ENCODE data around the gene CAMK2G. TPM values are rescaled to one million over a fixed set of nuclear protein-coding genes. Genes with fewer than 3 reads are reported as not detected.

CAMK2G gene
- polyA plus RNA-seq, 2 of the 4 experiments (the other 2 are of a cell fraction): 22.6 to 25.5 TPM

DNA sequence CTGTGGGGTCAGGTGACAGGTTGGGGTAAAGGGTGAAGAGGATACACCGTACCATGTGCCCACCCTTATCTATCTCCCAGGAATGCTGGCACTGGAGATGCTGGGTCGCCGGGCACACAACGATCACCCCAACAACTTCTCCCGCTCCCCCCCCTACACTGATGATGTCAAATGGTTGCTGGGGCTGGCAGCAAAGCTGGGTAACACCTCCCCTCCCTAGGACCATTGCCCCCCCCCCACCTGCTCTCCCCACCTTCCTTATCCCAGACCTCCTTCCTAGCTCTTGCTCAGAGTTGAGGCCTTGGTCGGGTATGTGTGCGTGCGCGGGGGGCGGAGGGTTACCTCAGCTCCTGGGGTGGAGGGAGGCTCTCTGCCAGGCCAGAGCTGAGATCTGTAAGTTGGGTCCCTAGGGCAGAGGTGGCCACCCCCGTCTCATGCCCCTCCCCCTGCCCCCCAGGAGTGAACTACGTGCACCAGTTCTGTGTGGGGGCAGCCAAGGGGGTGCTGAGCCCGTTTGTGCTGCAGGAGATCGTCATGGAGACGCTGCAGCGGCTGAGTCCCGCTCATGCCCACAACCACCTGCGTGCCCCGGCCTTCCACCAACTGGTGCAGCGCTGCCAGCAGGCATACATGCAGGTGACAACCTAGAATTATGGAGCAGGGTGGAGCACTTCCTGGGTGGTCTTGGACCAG lies 73.6 kb downstream of the CAMK2G start:
- FAIRE-seq (no peak), ATAC-seq (no peak), DNase-seq (ENCODE audit: low read depth in 1 of 2, low spot score in 1 of 2) (no peak)
- H3K9me3 ChIP-seq: no peaks in the 10 kb centered on the region
- TF ChIP-seq EHMT2 (IDR thresholded peaks at IDR 0.05; ENCODE audit: low read depth) (no peak), PHF8 (IDR thresholded peaks at IDR 0.05; ENCODE audit: borderline replicate concordance, low read depth) (no peak), FOSB (CRISPR knock-in tag; IDR thresholded peaks at IDR 0.05) (no peak), EHF (CRISPR knock-in tag; IDR thresholded peaks at IDR 0.05) (no peak), HOXB13 (CRISPR knock-in tag; IDR thresholded peaks at IDR 0.05; ENCODE audit: low read depth) (no peak), ZFP36 (IDR thresholded peaks at IDR 0.05; ENCODE audit: borderline replicate concordance, partially characterized antibody) (no peak), REST (IDR thresholded peaks at IDR 0.05) (no peak), TFCP2L1 (CRISPR knock-in tag; IDR thresholded peaks at IDR 0.05) (no peak), RAD21 (conservative IDR thresholded peaks at IDR 0.05 in 1 of 2, IDR thresholded peaks at IDR 0.05 in 1 of 2) (no peak), RFX5 (IDR thresholded peaks at IDR 0.05) (no peak), CTCF (IDR thresholded peaks at IDR 0.05) (no peak), RNF2 (IDR thresholded peaks at IDR 0.05; ENCODE audit: borderline replicate concordance, low read depth) (no peak), SMC3 (IDR thresholded peaks at IDR 0.05) (no peak), MAFK (IDR thresholded peaks at IDR 0.05; ENCODE audit: partially characterized antibody) (no peak), JUNB (IDR thresholded peaks at IDR 0.05) (no peak), NFE2L2 (conservative IDR thresholded peaks at IDR 0.05; ENCODE audit: low read length) (no peak)
- no peak overlapping the region for H3K4me2 ChIP-seq
- POLR2A ChIA-PET: no interaction called here
- no peak overlapping the region for H3K27ac ChIP-seq
- no peak overlapping the region for H3K4me3 ChIP-seq
- CTCF ChIA-PET: interaction anchor here (1.5 kb wide), 1 partner anchor 12 kb away, joined by 3 read pairs; no protein-coding TSS in a partner anchor
- WGBS (ENCODE audit: missing lambda C conversion rate): 90% methylated on average over 9 of the region's 20 CpGs
- no peaks in the 10 kb centered on the region for H3K4me1 ChIP-seq

- ATAC-seq: peak in 1 of 2 experiments; percentile 5; a peak in 1 of 6 replicates
- WGBS (ENCODE audit: missing lambda C conversion rate): 88% methylated on average over 9 of the region's 9 CpGs
- FAIRE-seq: no peak
- CTCF ChIA-PET: interaction anchor here (1.0 to 1.5 kb wide), 3 partner anchors 9 to 50 kb away, joined by 3 to 4 read pairs (median 3); no protein-coding TSS in a partner anchor
- Histone ChIP-seq H3K4me2 (no peak overlapping the region), H3K9me3 (no peaks in the 10 kb centered on the region), H3K27ac (no peak overlapping the region), H3K4me1 (no peaks in the 10 kb centered on the region), H3K4me3 (no peak overlapping the region)
- POLR2A ChIA-PET: no interaction called here
- TF ChIP-seq CEBPB (IDR thresholded peaks at IDR 0.05): no peak
- TF ChIP-seq, protein P1, sequence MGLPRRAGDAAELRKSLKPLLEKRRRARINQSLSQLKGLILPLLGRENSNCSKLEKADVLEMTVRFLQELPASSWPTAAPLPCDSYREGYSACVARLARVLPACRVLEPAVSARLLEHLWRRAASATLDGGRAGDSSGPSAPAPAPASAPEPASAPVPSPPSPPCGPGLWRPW (IDR thresholded peaks at IDR 0.05): no peak
- TF ChIP-seq, protein P2, sequence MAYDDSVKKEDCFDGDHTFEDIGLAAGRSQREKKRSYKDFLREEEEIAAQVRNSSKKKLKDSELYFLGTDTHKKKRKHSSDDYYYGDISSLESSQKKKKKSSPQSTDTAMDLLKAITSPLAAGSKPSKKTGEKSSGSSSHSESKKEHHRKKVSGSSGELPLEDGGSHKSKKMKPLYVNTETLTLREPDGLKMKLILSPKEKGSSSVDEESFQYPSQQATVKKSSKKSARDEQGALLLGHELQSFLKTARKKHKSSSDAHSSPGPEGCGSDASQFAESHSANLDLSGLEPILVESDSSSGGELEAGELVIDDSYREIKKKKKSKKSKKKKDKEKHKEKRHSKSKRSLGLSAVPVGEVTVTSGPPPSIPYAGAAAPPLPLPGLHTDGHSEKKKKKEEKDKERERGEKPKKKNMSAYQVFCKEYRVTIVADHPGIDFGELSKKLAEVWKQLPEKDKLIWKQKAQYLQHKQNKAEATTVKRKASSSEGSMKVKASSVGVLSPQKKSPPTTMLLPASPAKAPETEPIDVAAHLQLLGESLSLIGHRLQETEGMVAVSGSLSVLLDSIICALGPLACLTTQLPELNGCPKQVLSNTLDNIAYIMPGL (CRISPR knock-in tag; IDR thresholded peaks at IDR 0.05; ENCODE audit: borderline replicate concordance): no peak
- TF ChIP-seq SMC3 (IDR thresholded peaks at IDR 0.05): no peak
- no peak for TF ChIP-seq CHD4 (IDR thresholded peaks at IDR 0.05; ENCODE audit: borderline replicate concordance)
- TF ChIP-seq ZSCAN20 (CRISPR knock-in tag; IDR thresholded peaks at IDR 0.05): no peak
- no peak for TF ChIP-seq JUNB (IDR thresholded peaks at IDR 0.05)
- TF ChIP-seq POLR2A (IDR thresholded peaks at IDR 0.05; ENCODE audit: low read length): no peak
- no peak for TF ChIP-seq GATA3 (IDR thresholded peaks at IDR 0.05; ENCODE audit: borderline replicate concordance)
- TF ChIP-seq EHMT2 (IDR thresholded peaks at IDR 0.05; ENCODE audit: low read depth): no peak
- no peak for TF ChIP-seq PHF8 (IDR thresholded peaks at IDR 0.05; ENCODE audit: borderline replicate concordance, low read depth)
- no peak for TF ChIP-seq POLR2AphosphoS2 (conservative IDR thresholded peaks at IDR 0.05; ENCODE audit: low read length)
- no peak for TF ChIP-seq HOXB5 (CRISPR knock-in tag; IDR thresholded peaks at IDR 0.05)
- TF ChIP-seq SREBF2 (IDR thresholded peaks at IDR 0.05): no peak
- no peak for TF ChIP-seq HOXB13 (CRISPR knock-in tag; IDR thresholded peaks at IDR 0.05; ENCODE audit: low read depth)
- TF ChIP-seq RCOR1 (IDR thresholded peaks at IDR 0.05; ENCODE audit: low read depth, low read length): no peak
- no peak for TF ChIP-seq FOXS1 (CRISPR knock-in tag; IDR thresholded peaks at IDR 0.05)
- DNase-seq (ENCODE audit: low read depth in 1 of 2, low spot score in 1 of 2): no peak
Observed at GRCh38 chr10:73799899-73800559, 74.3 kb downstream of the CAMK2G start.
